HG02610 (cell line): ENCODE data around the gene NRG4.
"Not testable (repeated sequence)": the region's sequence is repeated elsewhere in the genome, so short reads cannot be mapped to it uniquely, and the experiment has no call there.

Experiments
- ATAC-seq: cut with Tn5 transposase; IDR thresholded peaks from one replicate; pipeline ENCODE4 v1.9.1; 2021; ENCODE audit warnings: mild to moderate bottlenecking, moderate library complexity; ENCODE audit not compliant: unreplicated experiment

The NRG4 gene

GRCh38 chr15:76011627-76012551 lies at the start of gene NRG4:
Gene NRG4, minus strand, starts transcription at chr15:76012424. Its CDS starts 1,194 bp downstream, at chr15:76011230.
- ATAC-seq, result no peak

- ATAC-seq, result no peak
Observed at GRCh38 chr15:76061700-76062099, 49.5 kb upstream of the NRG4 start.

- ATAC-seq, result no peak
Observed at GRCh38 chr15:76060118-76060989, 48.1 kb upstream of the NRG4 start.

- ATAC-seq, result no peak
Observed at GRCh38 chr15:76059320-76060117, 47.3 kb upstream of the NRG4 start, which contains the start of gene TMEM266. Gene TMEM266, plus strand, starts transcription at chr15:76059985. Its CDS starts 74,279 bp downstream, at chr15:76134264.

- no peak for ATAC-seq
Observed at GRCh38 chr15:76058714-76059319, 46.6 kb upstream of the NRG4 start.

GRCh38 chr15:76057332-76058000 lies 45.2 kb upstream of the NRG4 start:
- peak; percentile 18 for ATAC-seq

GRCh38 chr15:76056931-76057330 lies 44.7 kb upstream of the NRG4 start:
- ATAC-seq, result peak; percentile 66

GRCh38 chr15:76054201-76054600 lies 42.0 kb upstream of the NRG4 start:
- not testable (repeated sequence) for ATAC-seq

- ATAC-seq, result no peak
Observed at GRCh38 chr15:76038512-76038911, 26.3 kb upstream of the NRG4 start.

- ATAC-seq, result no peak
Observed at GRCh38 chr15:76035593-76035992, 23.4 kb upstream of the NRG4 start.

GRCh38 chr15:76034111-76034510 lies 21.9 kb upstream of the NRG4 start:
- ATAC-seq, result no peak

- no peak for ATAC-seq
Observed at GRCh38 chr15:76033438-76033837, 21.2 kb upstream of the NRG4 start.

- no peak for ATAC-seq
Observed at GRCh38 chr15:76032046-76032445, 19.8 kb upstream of the NRG4 start.

- ATAC-seq, result no peak
Observed at GRCh38 chr15:76024021-76024768, 12.0 kb upstream of the NRG4 start.

- ATAC-seq, result not testable (repeated sequence)
Observed at GRCh38 chr15:76013470-76013869, 1.2 kb upstream of the NRG4 start.

GRCh38 chr15:76010613-76011012 lies 1.6 kb downstream of the NRG4 start:
- ATAC-seq, result no peak

GRCh38 chr15:76006136-76006778 lies 6.0 kb downstream of the NRG4 start:
- ATAC-seq, result no peak

GRCh38 chr15:76003364-76003763 lies 8.9 kb downstream of the NRG4 start:
- ATAC-seq, result no peak

GRCh38 chr15:75995611-75996010 lies 16.6 kb downstream of the NRG4 start:
- ATAC-seq, result no peak
